Right cardiac atrium (tissue), 5 donors: ENCODE measurements around the gene CD14. TPM values are rescaled to one million over a fixed set of nuclear protein-coding genes. Genes with fewer than 3 reads are reported as not detected.
A peak's percentile ranks its signal among the peaks of the same experiment; 100 is the strongest.
"Not testable (repeated sequence)": the region's sequence is repeated elsewhere in the genome, so short reads cannot be mapped to it uniquely, and the experiment has no call there.

Experiments used
- ATAC-seq, 2 donors: fragments of 200-7000 bp; cut with Tn5 transposase; one replicate each; pipeline versions ENCODE4 v1.8.0 to v1.9.1; 2020; ENCODE audit warnings: moderate library complexity in 2 of 2, mild to moderate bottlenecking in 1 of 2
- DNase-seq, 3 donors: peaks; one replicate each; pipeline ENCODE4 v3.0.0-alpha.2; 2020
- H3K27ac ChIP-seq: one replicate; pipeline ENCODE4 v1.5.1; 2013; ENCODE audit warnings: mild to moderate bottlenecking, low read length, control low read depth, moderate library complexity
- H3K27me3 ChIP-seq: one replicate; pipeline ENCODE4 v1.6.1; 2013; ENCODE audit not compliant: control insufficient read depth, insufficient read depth
- H3K4me1 ChIP-seq: one replicate; pipeline ENCODE4 v1.6.1; 2013; ENCODE audit warnings: low read length; ENCODE audit not compliant: control insufficient read depth, insufficient read depth
- H3K4me3 ChIP-seq: one replicate; pipeline ENCODE4 v1.5.1; 2013; ENCODE audit warnings: low read length, control low read depth
- H3K9me3 ChIP-seq: one replicate; pipeline ENCODE4 v1.6.1; 2013; ENCODE audit warnings: low read length; ENCODE audit not compliant: control insufficient read depth
- WGBS: extraction: QIAGEN DNeasy Blood & Tissue Kit; methylation state at CpG from one replicate; pipeline ENCODE4 v1.1.7; 2013; 5-methylcytosine and 5-hydroxymethylcytosine counted together
- intact Hi-C, 4 donors: fragments of 100-400 bp; cut with DNase I; formaldehyde crosslinking; loops; one replicate each; pipeline versions ENCODE4 v1.11.0 to v1.14.0; 2022 to 2023
- polyA plus RNA-seq: library from polyadenylated mRNA; stranded (reverse); fragments of 200-250 nt; gene quantifications from one replicate; pipeline ENCODE4 v1.2.3, GENCODE V29; 2013
- total RNA-seq, 4 donors: library from RNA; stranded (reverse); fragmentation: NEBNext Ultra II Directional; extraction: Animal tissue kit (Norgen Biotek cat#: 25700); gene quantifications; one replicate each; pipeline ENCODE4 v1.2.1, GENCODE V29; 2021
- donor health status: healthy with polysubstance abuse.
- donor health status: DM: no; HTN: yes; CAD: no.
- donor health status: DM: no; HTN: no; CAD: no.
- donor health status: DM: no; HTN: yes; CAD: no; lungs with severe emphysema.
- donor health status: DM: yes; HTN: yes; CAD: no.

Gene CD14
- total and polyA plus RNA-seq, 5 donors = 25.1 to 99.0 (median 65.2) TPM

- Histone ChIP-seq H3K4me3 (peak within 1 kb of the TSS; percentile 86), H3K4me1 (peaks cover 4% of the 10 kb centered on the region), H3K27me3 (no peaks in the 10 kb centered on the region), H3K9me3 (no peaks in the 10 kb centered on the region), H3K27ac (peak within 1 kb of the TSS; percentile 97)
- ATAC-seq = peak; percentile 99
- DNase-seq = peak; percentile 98 to 99 (median 99)
- intact Hi-C loops = no loop called here
- under 1% methylated on average over 54 of the region's 54 CpGs for WGBS
These were observed 31.6 kb upstream of the CD14 start, which contains the start of gene WDR55 for GRCh38 chr5:140664359-140665119. Gene WDR55 (plus strand): TSS chr5:140664904. CDS start chr5:140664913, 9 bp downstream.

- Histone ChIP-seq H3K4me1 (peaks cover 4% of the 10 kb centered on the region), H3K9me3 (no peaks in the 10 kb centered on the region), H3K4me3 (peak overlapping the region; percentile 86), H3K27me3 (no peaks in the 10 kb centered on the region), H3K27ac (peak overlapping the region; percentile 97)
- intact Hi-C loops = no loop called here
- 8% methylated on average over 18 of the region's 18 CpGs for WGBS
- DNase-seq (peak in 1 of 3 donors; percentile 57), ATAC-seq (no peak)
These were observed 31.0 kb upstream of the CD14 start for GRCh38 chr5:140664030-140664358.

- H3K27ac ChIP-seq, H3K4me3 ChIP-seq, H3K4me1 ChIP-seq, ATAC-seq, intact Hi-C loops, DNase-seq, H3K27me3 ChIP-seq, H3K9me3 ChIP-seq: not testable (repeated sequence)
- 85% methylated on average over 6 of the region's 6 CpGs for WGBS
These were observed 27.4 kb upstream of the CD14 start for GRCh38 chr5:140660371-140660770.

- Histone ChIP-seq H3K9me3 (no peaks in the 10 kb centered on the region), H3K4me3 (no peak overlapping the region), H3K27ac (no peak overlapping the region), H3K4me1 (no peaks in the 10 kb centered on the region), H3K27me3 (no peaks in the 10 kb centered on the region)
- ATAC-seq = no peak
- intact Hi-C loops = no loop called here
- WGBS = 96% methylated on average over 17 of the region's 17 CpGs
- DNase-seq = no peak
These were observed 25.9 kb upstream of the CD14 start for GRCh38 chr5:140658870-140659269.

GRCh38 chr5:140647042-140647419 is 14.1 kb upstream of the CD14 start:
- DNase-seq (no peak), ATAC-seq (peak; percentile 8 to 28)
- Histone ChIP-seq H3K27ac (peak overlapping the region; percentile 82), H3K9me3 (no peaks in the 10 kb centered on the region), H3K27me3 (no peaks in the 10 kb centered on the region), H3K4me1 (no peaks in the 10 kb centered on the region), H3K4me3 (peak overlapping the region; percentile 68)
- WGBS = under 1% methylated on average over 27 of the region's 27 CpGs
- intact Hi-C loops = loop anchor here in 1 of 4 donors (10.0 kb wide), 1 partner anchor 242 kb away; the partner anchor contains the start of gene ANKHD1

DNA sequence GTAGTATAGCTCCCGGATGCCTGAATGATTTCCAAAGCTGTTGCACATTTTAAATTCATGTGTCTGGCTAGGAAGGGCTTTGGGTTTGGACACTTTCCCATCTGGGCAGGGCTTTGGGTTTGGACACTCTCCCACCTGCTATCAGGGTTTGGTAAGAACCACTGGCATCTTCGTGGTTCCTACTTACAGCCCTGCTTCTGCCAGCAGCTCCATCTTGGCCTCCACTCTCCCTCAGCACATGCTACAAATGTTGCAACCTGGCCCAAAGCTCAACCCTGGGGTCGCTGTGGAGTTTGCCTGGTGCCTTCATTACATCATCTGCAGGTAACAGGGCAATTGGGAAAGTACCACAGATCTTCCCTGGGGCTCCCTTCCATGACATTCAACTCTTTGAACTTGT is 9.7 kb upstream of the CD14 start:
- Histone ChIP-seq H3K4me3 (no peak overlapping the region), H3K27ac (no peak overlapping the region), H3K9me3 (no peaks in the 10 kb centered on the region), H3K27me3 (no peaks in the 10 kb centered on the region), H3K4me1 (peaks cover 3% of the 10 kb centered on the region)
- no peak for DNase-seq
- no peak for ATAC-seq
- intact Hi-C loops = loop anchor here in 2 of 4 donors (5.0 to 10.0 kb wide), 2 partner anchors 85 to 238 kb away; partner anchors contain the start of genes ANKHD1 (in 1 of the 2) and SRA1 (in 1 of the 2)
- WGBS = 54% methylated on average over 3 of the region's 3 CpGs

GRCh38 chr5:140641716-140642115 is 8.7 kb upstream of the CD14 start:
- no peaks in the 10 kb centered on the region for H3K27me3 ChIP-seq
- intact Hi-C loops = loop anchor here in 2 of 4 donors (5.0 to 10.0 kb wide), 2 partner anchors 84 to 237 kb away; partner anchors contain the start of genes ANKHD1 (in 1 of the 2) and SRA1 (in 1 of the 2)
- H3K4me1 ChIP-seq = peaks cover 3% of the 10 kb centered on the region
- no peak overlapping the region for H3K4me3 ChIP-seq
- 89% methylated on average over 8 of the region's 8 CpGs for WGBS
- ATAC-seq (no peak), DNase-seq (no peak)
- H3K27ac ChIP-seq = no peak overlapping the region
- no peaks in the 10 kb centered on the region for H3K9me3 ChIP-seq

- peak; percentile 99 for DNase-seq
- peak; percentile 99 for ATAC-seq
- intact Hi-C loops = loop anchor here in 3 of 4 donors (5.0 to 10.0 kb wide), 3 partner anchors 75 to 92 kb away; partner anchors contain the start of genes APBB3 (in 1 of the 3), EIF4EBP3 (in 1 of the 3), SLC35A4 (in 1 of the 3) and SRA1 (in 1 of the 3)
- peak within 1 kb of the TSS; percentile 53 for H3K4me3 ChIP-seq
- peaks cover 3% of the 10 kb centered on the region for H3K4me1 ChIP-seq
- H3K27me3 ChIP-seq = no peaks in the 10 kb centered on the region
- no peaks in the 10 kb centered on the region for H3K9me3 ChIP-seq
- peak within 1 kb of the TSS; percentile 94 for H3K27ac ChIP-seq
- WGBS = under 1% methylated on average over 63 of the region's 63 CpGs
These were observed 6.4 kb upstream of the CD14 start, which contains the start of gene TMCO6 for GRCh38 chr5:140639148-140639981. Gene TMCO6 (plus strand): TSS chr5:140639451. CDS start chr5:140639528, 77 bp downstream.

DNA sequence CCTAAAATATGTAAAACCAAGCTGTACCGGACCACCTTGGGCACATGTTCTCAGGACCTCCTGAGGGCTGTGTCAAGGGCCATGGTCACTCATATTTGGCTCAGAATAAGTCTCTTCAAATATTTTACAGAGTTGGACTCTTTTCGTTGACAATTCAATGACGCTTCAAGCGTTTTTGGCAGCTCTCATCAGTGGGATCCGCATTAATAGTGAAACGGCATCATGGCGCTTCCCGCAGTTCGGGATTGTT is 5.8 kb upstream of the CD14 start:
- intact Hi-C loops = loop anchor here in 3 of 4 donors (5.0 to 10.0 kb wide), 3 partner anchors 74 to 92 kb away; partner anchors contain the start of genes APBB3 (in 1 of the 3), EIF4EBP3 (in 1 of the 3), SLC35A4 (in 1 of the 3) and SRA1 (in 1 of the 3)
- H3K4me3 ChIP-seq = peak overlapping the region; percentile 33
- WGBS = 18% methylated on average over 9 of the region's 9 CpGs
- DNase-seq, ATAC-seq, H3K27me3 ChIP-seq, H3K9me3 ChIP-seq, H3K4me1 ChIP-seq: not testable (repeated sequence)
- peak overlapping the region; percentile 77 for H3K27ac ChIP-seq

DNA sequence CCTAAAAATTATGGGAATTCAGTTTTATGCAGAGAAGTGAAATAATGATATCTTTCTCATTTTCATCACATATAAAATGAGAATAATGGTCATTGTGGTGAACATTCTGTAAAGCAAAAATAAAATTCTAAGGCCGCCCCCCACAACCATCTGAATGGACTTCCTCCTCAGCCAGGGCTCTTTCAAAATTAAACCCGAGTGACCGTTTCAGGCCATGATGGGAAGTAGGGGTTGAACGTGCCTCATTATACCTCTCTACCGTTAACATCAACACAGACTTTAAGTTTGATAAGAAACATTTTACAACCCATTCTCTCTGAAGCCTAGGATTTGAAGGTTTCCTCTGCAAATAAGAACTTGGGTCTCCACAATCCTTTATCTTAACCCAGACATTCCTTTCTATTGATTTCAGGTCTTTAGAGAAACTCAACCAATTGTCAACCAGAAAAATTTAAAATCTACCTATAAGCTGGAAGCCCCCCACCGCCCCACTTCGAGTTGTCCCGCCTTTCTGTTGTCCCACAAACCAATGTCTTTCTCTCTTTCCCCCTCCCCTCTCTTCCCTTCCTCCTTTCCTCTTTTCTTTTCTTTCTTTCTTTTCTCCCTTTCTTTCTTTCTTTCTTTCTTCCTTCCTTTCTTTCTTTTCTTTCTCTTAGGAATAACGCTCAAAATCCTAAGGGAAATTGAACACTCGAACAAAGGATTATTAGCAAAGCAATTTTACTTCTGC is 4.6 kb upstream of the CD14 start:
- no peak for ATAC-seq
- DNase-seq = no peak
- no peaks in the 10 kb centered on the region for H3K9me3 ChIP-seq
- H3K27ac ChIP-seq = no peak overlapping the region
- intact Hi-C loops = loop anchor here in 3 of 4 donors (5.0 to 10.0 kb wide), 3 partner anchors 73 to 90 kb away; partner anchors contain the start of genes APBB3 (in 1 of the 3), EIF4EBP3 (in 1 of the 3), SLC35A4 (in 1 of the 3) and SRA1 (in 1 of the 3)
- peaks cover 3% of the 10 kb centered on the region for H3K4me1 ChIP-seq
- no peak overlapping the region for H3K4me3 ChIP-seq
- 82% methylated on average over 10 of the region's 10 CpGs for WGBS
- H3K27me3 ChIP-seq = no peaks in the 10 kb centered on the region
